GM18505 (cell line): ENCODE data around the gene RBSN.

Experiments
- ATAC-seq: cut with Tn5 transposase; IDR thresholded peaks from one replicate; pipeline ENCODE4 v1.9.1; 2021; ENCODE audit not compliant: unreplicated experiment
- POLR2A ChIP-seq: IDR thresholded peaks from 4 replicates; pipeline ENCODE4 v1.6.1; 2011; ENCODE audit warnings: borderline replicate concordance; ENCODE audit not compliant: insufficient read depth, insufficient read length; ENCODE audit errors: extremely low read depth

RBSN gene

DNA sequence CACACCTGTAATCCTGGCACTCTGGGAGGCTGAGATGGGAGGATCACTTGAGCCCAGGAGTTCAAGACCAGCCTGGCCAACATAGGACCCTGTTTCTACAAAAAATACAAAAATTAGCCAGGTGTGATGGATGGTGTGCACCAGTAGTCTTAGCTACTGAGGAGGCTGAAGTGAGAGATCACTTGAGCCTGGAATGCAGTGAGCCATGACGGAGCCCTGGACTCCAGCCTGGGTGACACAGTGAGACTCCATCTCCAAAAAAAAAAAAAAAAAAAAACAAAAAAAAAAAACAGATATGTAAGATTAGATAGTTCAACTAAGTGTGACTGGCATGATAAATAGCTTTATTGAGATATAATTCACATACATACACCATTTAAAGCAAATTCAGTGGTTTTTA is 9.7 kb downstream of the RBSN start:
- no peak for ATAC-seq
- no peak for TF ChIP-seq POLR2A

DNA sequence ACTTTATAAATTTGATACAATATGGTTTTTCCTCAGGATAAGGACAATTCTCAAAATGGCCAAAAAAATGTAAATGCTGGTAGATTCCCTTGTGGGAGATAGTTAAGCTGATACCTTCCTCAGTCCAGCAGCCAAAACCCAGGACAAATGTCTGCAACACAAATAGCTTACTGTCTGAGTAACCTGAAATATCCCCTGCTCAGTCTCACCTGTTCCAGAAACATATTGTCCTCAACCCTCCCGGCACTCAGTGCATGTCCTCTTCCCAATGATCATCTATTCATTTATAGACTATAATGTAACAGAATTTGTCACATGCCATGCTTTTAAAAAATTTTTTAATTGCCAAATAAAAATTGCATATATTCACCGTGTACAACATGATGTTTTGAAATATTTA is 12.2 kb downstream of the RBSN start:
- TF ChIP-seq POLR2A = no peak
- no peak for ATAC-seq

DNA sequence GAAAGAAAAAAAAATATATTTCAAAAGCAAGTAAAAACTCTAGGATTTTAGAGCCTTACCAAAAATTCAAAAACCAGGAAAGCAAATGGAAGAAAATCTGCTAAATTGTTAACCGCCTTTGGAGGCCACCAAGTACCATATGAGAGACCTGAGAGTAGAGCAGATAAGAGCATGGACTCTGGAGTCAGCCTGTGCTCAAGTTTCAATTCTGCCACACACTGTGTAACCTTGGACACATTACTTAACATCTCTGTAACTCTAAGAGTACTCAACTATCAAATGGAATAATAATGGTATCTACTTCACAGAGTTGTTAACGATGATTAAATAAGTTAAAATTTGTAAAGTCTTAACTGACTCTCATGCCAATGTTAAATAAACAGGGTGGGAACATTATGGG is 12.7 kb downstream of the RBSN start:
- TF ChIP-seq POLR2A = no peak
- no peak for ATAC-seq

DNA sequence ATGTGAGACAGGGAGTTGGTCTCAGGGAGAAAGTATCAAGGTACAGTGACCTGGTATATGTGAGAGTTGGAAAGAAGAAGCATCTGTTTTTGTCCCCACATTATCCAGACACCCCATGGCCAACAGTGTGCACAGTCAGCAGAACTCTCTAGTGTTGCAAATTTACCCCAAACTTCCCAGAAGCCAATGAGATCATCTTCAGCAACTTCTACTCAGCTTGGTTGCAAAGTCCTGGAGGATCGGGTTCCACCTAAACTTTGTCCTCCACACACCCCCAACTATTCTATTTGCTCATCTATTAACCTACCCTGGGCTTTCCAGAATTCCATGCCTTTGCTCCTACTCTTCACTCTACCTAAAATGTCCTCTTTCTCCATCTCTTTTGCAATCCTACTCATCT is 15.7 kb downstream of the RBSN start:
- ATAC-seq = no peak
- TF ChIP-seq POLR2A = no peak

DNA sequence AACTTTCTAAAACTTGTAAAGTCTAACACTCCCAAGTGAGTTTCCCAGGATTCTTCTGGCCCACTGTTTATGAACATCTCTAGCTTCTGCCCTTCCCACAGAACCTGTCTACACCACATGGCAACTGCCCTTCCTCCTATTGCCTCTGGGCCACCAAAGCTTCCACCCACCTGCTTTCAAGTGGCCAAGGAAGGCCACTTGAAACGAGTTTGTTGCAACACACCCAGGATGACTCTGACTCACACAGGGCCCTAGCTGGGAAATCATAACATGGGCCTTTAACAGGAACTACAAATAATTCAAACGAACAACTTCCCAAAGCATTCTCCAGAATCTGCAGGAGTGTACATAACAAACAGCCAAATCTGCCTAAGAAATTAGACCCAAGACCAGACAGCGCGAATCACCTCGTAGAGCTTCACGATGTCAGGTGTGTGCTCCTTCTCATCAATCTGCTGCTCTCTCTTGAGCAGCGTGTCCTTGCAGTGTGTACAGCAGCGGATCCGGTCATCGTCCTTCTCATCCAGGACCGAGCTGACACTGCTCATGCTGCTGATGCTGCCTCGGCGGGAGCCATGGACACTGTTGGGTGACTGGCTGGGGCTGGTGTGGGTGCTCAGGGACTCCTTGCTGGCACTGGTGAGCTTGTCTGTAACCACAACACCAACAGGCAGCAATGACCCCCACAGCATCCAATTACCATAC is 16.8 kb downstream of the RBSN start:
- no peak for ATAC-seq
- TF ChIP-seq POLR2A = no peak

DNA sequence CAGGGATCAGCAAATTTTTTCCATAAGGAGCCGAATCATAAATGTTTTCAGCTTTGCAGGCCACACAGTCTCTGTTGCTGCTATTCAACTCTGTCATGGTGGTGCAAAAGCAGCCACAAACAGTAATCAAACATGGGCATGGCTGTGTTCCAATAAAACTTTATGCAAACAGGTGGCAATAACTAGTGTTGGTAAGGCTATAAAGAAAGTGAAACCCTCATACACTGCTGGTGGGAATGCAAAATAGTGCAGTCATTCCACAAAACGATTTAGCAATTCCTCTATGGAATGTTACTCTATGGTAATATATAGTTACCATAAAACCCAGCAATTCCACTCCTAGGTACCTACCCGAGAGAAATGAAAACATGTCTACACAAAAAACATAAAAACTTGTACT is 19.9 kb downstream of the RBSN start:
- no peak for ATAC-seq
- no peak for TF ChIP-seq POLR2A

DNA sequence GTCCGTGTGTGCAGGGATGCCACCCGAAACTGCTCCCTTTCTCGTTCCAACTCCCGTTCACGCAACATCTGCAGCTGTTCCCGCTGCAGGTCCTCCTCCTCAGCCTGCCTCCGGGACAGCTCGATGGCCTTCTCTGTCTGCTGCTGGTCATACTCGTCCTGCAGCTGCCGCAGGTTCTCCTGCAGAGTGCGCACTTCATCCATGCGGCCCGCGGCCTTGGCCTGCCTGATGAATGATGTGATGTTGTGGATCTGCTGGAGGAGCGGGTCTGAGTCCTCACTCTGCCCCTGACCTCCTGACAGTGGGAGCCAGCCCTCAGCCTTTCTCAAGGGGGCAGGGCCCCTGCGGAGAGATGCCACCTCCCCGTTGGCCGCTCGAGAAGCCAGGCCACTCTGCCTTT is 24.4 kb downstream of the RBSN start:
- TF ChIP-seq POLR2A = no peak
- no peak for ATAC-seq

DNA sequence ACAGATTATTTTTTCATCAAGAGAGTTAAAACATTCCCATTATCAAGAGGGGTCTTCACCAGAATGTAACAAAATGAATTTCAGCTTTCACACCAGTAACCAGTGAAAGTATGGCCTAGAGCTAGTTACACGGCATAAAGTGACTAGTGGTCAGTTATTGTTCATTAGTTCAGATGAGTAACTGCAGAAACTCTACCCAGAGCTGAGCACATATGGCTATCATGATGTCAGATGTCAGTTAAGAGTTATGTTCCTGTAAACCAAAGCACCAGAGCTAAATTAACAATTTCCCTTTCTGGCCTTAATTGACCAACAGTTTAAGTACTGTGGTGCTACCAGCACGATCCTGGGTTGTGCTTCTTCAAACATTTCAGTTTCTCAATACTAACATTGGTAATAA is 27.2 kb downstream of the RBSN start:
- no peak for ATAC-seq
- no peak for TF ChIP-seq POLR2A

DNA sequence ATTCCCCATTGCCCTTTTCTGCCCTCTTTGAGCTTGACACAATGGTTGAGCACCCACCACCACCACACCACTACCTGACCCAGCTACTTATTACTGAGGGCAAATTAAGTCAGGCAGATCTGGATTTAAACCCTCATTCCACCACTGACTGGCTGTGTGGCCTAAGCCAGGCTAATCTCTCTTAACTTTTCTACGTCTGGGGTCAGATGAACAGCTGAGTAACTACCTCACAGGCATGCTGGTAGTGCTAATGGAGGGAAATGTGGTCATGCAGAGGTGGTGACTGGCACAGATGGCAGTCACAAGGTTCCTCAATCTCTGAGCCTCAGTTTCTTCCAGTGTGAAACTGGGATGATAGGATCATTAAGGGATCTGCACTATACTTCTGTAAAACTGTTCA is 29.5 kb downstream of the RBSN start:
- no peak for ATAC-seq
- TF ChIP-seq POLR2A = no peak

DNA sequence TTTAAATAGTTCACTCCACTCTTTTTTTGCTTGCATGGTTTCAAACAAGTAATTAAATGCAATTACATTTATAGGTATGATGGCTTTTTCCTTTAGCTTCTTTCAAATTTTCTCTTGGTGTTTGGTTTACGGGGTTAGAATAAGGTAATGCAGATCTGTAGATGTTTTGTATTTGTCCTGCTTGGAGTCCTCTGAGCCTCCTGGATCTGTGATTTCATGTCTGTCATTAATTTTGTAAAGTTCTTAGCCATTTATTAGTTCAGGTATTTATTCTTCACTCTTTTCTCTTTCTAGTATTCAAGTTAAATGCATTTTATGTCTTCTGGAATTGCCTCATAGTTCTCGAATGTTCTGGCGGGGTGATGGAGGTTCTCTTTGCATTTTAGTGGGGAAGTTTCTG is 32.5 kb downstream of the RBSN start:
- no peak for TF ChIP-seq POLR2A
- no peak for ATAC-seq

DNA sequence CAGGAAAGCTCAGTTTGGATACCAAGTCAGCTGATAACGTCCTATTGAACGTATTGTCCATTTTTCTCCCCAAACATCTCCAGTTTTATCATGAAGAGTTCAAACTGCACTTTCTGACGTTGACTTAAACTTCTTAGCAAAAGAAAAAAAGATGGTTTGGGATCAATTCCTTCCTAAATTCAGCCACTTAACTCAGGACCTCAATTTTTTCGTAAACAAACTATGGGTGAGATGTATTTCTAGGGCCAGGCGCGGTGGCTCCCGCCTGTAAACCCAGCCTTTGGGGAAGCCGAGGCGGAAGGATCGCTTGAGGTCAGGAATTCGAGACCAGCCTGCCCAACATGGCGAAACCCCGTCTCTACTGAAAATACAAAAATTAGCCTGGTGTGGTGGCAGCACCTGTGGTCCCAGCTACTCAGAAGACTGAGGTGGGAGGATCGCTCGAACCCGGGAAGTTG is 33.4 kb downstream of the RBSN start:
- no peak for TF ChIP-seq POLR2A
- ATAC-seq = no peak

DNA sequence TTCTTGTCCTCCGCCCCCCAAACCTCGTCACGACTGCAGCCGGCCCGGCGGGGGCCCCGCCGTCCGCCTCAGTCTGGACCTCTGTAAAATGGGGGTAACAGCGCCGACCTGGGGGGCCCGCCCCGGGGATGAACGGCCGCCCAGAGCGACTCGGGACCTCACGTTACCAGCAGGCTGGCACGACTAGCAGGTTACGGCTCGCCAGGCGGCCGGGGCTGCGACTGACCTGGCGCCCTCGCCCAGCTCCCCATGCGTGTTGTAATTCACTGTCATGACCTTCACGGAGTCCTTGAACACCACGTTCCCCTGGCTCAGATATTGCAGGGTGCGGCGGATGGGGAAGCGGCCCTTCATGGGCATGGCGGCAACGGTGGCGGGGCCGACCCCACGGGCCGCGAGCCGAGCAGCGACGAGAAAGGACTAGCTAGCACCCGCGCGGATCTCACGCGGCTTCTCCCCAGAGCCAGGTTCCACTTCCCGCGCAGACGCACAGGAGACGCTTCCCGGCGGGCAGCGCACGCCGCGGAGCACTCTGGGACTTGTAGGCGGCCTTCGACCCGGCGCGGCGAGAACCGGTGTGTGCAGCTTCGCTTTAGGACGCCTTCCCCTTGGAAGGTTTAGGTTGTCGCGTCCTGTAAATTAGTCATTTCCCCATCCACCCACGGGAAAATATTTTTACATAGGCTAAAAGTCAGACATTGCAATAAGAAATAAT is 34.0 kb downstream of the RBSN start, which contains the start of gene MRPS25:
MRPS25 (minus strand) TSS at position 481 of the 715 bp plus-strand sequence; CDS start at position 360, 121 bp downstream.
- ATAC-seq = peak; percentile 97
- TF ChIP-seq POLR2A = peak; percentile 98

DNA sequence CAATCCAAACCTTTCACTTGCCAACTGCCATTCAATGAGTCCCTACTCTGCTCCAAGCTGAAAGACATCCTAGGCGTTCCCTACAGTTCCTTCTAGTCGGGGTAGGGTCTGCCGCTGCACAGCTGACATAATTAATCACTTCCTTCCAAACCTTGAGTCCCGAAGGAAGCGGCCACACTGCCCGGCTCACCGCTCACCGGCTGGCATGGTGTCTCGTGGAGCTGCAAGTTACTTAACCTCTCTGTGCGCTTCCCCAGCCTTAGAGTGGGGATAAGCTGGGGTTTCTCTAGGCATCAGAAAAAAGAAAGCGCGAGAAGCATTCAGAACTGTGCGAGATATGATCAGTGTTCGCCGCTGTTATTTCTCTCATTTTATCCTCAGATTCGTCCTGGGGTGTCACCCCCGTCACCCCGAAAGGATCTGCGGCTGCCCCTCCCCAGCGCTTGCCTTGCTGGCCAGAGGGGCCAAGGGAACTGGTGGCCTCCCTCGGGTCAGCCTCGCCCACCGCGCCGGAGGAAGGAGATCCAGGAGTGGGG is 34.6 kb downstream of the RBSN start:
- no peak for TF ChIP-seq POLR2A
- peak; percentile 5 for ATAC-seq
